K562 (cell line): Measurements from ENCODE around the gene SLC25A45. TPM values are rescaled to one million over a fixed set of nuclear protein-coding genes. Genes with fewer than 3 reads are reported as not detected.

Experiments used
- BRF1 ChIP-seq: IDR thresholded peaks from 3 replicates; pipeline ENCODE4 v1.6.1; 2011; ENCODE audit warnings: borderline replicate concordance, mild to moderate bottlenecking; ENCODE audit not compliant: insufficient read length; ENCODE audit errors: extremely low read depth
- CBX5 ChIP-seq: IDR thresholded peaks from 2 replicates; pipeline ENCODE4 v1.6.1; 2014; ENCODE audit warnings: low read depth, borderline replicate concordance
- EP300 ChIP-seq: IDR thresholded peaks from 2 replicates; pipeline ENCODE4 v1.6.1; 2012; ENCODE audit warnings: low read length, improper control_type of control experiment
- GABPB2 ChIP-seq: fragments of 250-450 bp; sonication (Bioruptor Pico); conservative IDR thresholded peaks from 2 replicates; pipeline ENCODE4 v1.5.1; 2021; ENCODE audit warnings: mild to moderate bottlenecking
- GATAD2A ChIP-seq: fragments of 450-650 bp; IDR thresholded peaks from 2 replicates; pipeline ENCODE4 v1.6.1; 2017
- GATAD2B ChIP-seq: fragments of 450-650 bp; IDR thresholded peaks from 2 replicates; pipeline ENCODE4 v1.6.1; 2017; ENCODE audit warnings: mild to moderate bottlenecking, borderline replicate concordance
- HDAC6 ChIP-seq: IDR thresholded peaks from 2 replicates; pipeline ENCODE4 v1.6.1; 2012; ENCODE audit warnings: low read depth, mild to moderate bottlenecking, control low read depth, inconsistent platforms, low read length, moderate library complexity
- HNRNPLL ChIP-seq: fragments of 200-400 bp; formaldehyde crosslinking; IDR thresholded peaks from 2 replicates; pipeline ENCODE4 v1.6.1; 2017; ENCODE audit warnings: low read length, low read depth, mild to moderate bottlenecking; ENCODE audit not compliant: poor library complexity, severe bottlenecking
- NFRKB ChIP-seq: fragments of 450-650 bp; IDR thresholded peaks from 2 replicates; pipeline ENCODE4 v1.6.1; 2016; ENCODE audit warnings: low read depth
- POLR2AphosphoS5 ChIP-seq: IDR thresholded peaks from 2 replicates; pipeline ENCODE4 v1.6.1; 2011; ENCODE audit warnings: mild to moderate bottlenecking, low read depth, low read length, moderate library complexity; ENCODE audit not compliant: control insufficient read depth, insufficient read depth
- RBM22 ChIP-seq: fragments of 200-400 bp; formaldehyde crosslinking; IDR thresholded peaks from 2 replicates; pipeline ENCODE4 v1.6.1; 2018; ENCODE audit warnings: low read length, low read depth; ENCODE audit not compliant: poor library complexity, severe bottlenecking
- RFX1 ChIP-seq: fragments of 450-650 bp; IDR thresholded peaks from 2 replicates; pipeline ENCODE4 v1.6.1; 2016; ENCODE audit warnings: mild to moderate bottlenecking, moderate library complexity
- ZNF134 ChIP-seq: fragments of 250-450 bp; sonication (Bioruptor Pico); conservative IDR thresholded peaks from 2 replicates; pipeline ENCODE4 v1.4.0; 2020
- ZNF408 ChIP-seq: fragments of 250-450 bp; sonication (Bioruptor Pico); IDR thresholded peaks from 2 replicates; pipeline ENCODE4 v1.4.0; 2020; ENCODE audit warnings: low read depth, mild to moderate bottlenecking, moderate library complexity
- ZNF41 ChIP-seq: fragments of 250-450 bp; sonication (Bioruptor Pico); conservative IDR thresholded peaks from 2 replicates; pipeline ENCODE4 v1.4.0; 2020; ENCODE audit warnings: mild to moderate bottlenecking
- ZNF695 ChIP-seq: fragments of 450-650 bp; formaldehyde crosslinking; IDR thresholded peaks from 2 replicates; pipeline ENCODE4 v1.4.0; 2020; ENCODE audit warnings: mild to moderate bottlenecking, moderate library complexity
- polyA plus RNA-seq, 8 experiments: library from polyadenylated mRNA; depleted of rRNA in 4 of 8; stranded (reverse) in 5 of 8; unstranded in 3 of 8; fragments of >200 nt; fragmentation: Nextera tagmentation in 2 of 8; fragmentation: Illumina TruSeq in 1 of 8; extraction: Ambion mirVana in 2 of 8; extraction: Trizol in 1 of 8; gene quantifications; 2 replicates each; pipeline versions ENCODE4 v1.2.1 to v1.2.3, GENCODE V29; 2011 to 2014; ENCODE audit warnings: inconsistent platforms in 1 of 8, missing spikeins in 1 of 8
- total RNA-seq, 7 experiments: library from RNA; depleted of rRNA in 6 of 7; stranded (reverse); fragments of >200 nt in 6 of 7; fragmentation: Illumina TruSeq in 2 of 7; extraction: Trizol in 2 of 7; gene quantifications; 2 replicates each; pipeline versions ENCODE4 v1.2.1 to v1.2.3, GENCODE V29; 2011 to 2021; ENCODE audit warnings: low replicate concordance in 1 of 7
- TF ChIP-seq, protein P1 (sequence below): fragments of 250-450 bp; sonication (Bioruptor Pico); IDR thresholded peaks from 2 replicates; pipeline ENCODE4 v1.5.0; 2020; ENCODE audit warnings: mild to moderate bottlenecking
- TF ChIP-seq, protein P2 (sequence below): fragments of 450-650 bp; IDR thresholded peaks from 2 replicates; pipeline ENCODE4 v1.7.1; 2018; ENCODE audit warnings: mild to moderate bottlenecking, low read depth; ENCODE audit not compliant: partially characterized antibody
- TF ChIP-seq, protein P3 (sequence below), 2 experiments: fragments of 450-650 bp; IDR thresholded peaks; 2 replicates each; pipeline ENCODE4 v1.6.1; 2016

SLC25A45 gene
- total and polyA plus RNA-seq, 9 of the 15 experiments (the other 6 are each of a cell fraction or from before 2014, with no cell fraction given) = 0.15 to 2.3 (median 0.68) TPM

DNA sequence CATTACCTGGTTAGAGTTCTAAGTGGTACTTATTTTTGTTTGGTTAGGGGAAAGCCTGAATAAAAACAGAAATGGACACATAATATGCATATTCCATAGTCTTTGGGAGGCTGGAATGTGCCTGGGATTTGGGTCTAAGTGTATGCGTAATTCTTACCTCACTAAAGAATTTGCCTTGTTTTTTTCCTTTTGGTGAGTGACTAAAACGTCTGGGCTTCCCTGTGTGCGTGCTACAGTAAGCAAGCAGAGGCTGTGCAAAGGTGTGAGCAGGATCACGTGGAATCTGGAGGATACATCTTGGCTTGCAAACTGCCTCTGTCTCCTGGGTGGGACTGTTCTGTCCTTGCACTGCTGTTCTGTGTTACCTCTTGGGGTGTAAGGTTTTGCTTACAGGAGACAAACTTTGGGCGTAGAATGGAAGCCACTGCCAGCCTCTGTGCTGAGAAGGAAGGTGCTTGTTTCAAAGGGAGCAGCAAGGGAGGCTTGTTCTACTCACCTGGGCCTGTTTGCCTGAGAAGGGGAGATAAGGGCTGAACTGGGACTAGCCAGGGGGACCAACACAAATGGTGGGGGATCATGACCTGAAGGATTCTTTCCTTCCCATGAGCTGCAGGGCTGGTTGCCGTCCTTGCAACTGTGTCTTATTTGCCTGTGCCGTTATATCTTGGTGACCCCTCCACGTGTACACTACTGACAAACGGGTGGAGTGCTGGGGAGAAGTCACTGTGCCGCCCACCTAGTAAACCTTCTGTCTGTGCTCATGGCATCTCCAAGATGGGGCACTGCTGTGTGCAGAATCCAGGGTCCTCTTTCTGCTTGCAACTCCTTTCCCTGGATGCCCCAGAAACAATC, 44.6 kb upstream of the SLC25A45 start (continued):
- TF ChIP-seq ZNF41 (CRISPR knock-in tag) (peak; percentile 73), HNRNPLL (no peak), CBX5 (no peak), RBM22 (peak; percentile 94), HDAC6 (peak; percentile 45; the same call in 1 of the 2 replicates), ZNF134 (CRISPR knock-in tag) (no peak), GABPB2 (CRISPR knock-in tag) (peak; percentile 81), BRF1 (no peak), ZNF408 (CRISPR knock-in tag) (no peak), POLR2AphosphoS5 (peak; percentile 96), EP300 (no peak), GATAD2A (no peak), GATAD2B (no peak), RFX1 (no peak), ZNF695 (CRISPR knock-in tag) (peak; percentile 84), NFRKB (no peak)
- TF ChIP-seq, protein P1, sequence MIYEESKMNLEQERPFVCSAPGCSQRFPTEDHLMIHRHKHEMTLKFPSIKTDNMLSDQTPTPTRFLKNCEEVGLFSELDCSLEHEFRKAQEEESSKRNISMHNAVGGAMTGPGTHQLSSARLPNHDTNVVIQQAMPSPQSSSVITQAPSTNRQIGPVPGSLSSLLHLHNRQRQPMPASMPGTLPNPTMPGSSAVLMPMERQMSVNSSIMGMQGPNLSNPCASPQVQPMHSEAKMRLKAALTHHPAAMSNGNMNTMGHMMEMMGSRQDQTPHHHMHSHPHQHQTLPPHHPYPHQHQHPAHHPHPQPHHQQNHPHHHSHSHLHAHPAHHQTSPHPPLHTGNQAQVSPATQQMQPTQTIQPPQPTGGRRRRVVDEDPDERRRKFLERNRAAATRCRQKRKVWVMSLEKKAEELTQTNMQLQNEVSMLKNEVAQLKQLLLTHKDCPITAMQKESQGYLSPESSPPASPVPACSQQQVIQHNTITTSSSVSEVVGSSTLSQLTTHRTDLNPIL (CRISPR knock-in tag) = peak; percentile 19; the same call in 1 of the 2 replicates
- TF ChIP-seq, protein P2, sequence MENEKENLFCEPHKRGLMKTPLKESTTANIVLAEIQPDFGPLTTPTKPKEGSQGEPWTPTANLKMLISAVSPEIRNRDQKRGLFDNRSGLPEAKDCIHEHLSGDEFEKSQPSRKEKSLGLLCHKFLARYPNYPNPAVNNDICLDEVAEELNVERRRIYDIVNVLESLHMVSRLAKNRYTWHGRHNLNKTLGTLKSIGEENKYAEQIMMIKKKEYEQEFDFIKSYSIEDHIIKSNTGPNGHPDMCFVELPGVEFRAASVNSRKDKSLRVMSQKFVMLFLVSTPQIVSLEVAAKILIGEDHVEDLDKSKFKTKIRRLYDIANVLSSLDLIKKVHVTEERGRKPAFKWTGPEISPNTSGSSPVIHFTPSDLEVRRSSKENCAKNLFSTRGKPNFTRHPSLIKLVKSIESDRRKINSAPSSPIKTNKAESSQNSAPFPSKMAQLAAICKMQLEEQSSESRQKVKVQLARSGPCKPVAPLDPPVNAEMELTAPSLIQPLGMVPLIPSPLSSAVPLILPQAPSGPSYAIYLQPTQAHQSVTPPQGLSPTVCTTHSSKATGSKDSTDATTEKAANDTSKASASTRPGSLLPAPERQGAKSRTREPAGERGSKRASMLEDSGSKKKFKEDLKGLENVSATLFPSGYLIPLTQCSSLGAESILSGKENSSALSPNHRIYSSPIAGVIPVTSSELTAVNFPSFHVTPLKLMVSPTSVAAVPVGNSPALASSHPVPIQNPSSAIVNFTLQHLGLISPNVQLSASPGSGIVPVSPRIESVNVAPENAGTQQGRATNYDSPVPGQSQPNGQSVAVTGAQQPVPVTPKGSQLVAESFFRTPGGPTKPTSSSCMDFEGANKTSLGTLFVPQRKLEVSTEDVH = no peak
- TF ChIP-seq, protein P3, sequence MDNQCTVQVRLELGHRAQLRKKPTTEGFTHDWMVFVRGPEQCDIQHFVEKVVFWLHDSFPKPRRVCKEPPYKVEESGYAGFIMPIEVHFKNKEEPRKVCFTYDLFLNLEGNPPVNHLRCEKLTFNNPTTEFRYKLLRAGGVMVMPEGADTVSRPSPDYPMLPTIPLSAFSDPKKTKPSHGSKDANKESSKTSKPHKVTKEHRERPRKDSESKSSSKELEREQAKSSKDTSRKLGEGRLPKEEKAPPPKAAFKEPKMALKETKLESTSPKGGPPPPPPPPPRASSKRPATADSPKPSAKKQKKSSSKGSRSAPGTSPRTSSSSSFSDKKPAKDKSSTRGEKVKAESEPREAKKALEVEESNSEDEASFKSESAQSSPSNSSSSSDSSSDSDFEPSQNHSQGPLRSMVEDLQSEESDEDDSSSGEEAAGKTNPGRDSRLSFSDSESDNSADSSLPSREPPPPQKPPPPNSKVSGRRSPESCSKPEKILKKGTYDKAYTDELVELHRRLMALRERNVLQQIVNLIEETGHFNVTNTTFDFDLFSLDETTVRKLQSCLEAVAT (IDR thresholded peaks at IDR 0.05) = peak; percentile 85 to 93
